ENCODE measurements around the gene KATNB1.

KATNB1 gene

DNA sequence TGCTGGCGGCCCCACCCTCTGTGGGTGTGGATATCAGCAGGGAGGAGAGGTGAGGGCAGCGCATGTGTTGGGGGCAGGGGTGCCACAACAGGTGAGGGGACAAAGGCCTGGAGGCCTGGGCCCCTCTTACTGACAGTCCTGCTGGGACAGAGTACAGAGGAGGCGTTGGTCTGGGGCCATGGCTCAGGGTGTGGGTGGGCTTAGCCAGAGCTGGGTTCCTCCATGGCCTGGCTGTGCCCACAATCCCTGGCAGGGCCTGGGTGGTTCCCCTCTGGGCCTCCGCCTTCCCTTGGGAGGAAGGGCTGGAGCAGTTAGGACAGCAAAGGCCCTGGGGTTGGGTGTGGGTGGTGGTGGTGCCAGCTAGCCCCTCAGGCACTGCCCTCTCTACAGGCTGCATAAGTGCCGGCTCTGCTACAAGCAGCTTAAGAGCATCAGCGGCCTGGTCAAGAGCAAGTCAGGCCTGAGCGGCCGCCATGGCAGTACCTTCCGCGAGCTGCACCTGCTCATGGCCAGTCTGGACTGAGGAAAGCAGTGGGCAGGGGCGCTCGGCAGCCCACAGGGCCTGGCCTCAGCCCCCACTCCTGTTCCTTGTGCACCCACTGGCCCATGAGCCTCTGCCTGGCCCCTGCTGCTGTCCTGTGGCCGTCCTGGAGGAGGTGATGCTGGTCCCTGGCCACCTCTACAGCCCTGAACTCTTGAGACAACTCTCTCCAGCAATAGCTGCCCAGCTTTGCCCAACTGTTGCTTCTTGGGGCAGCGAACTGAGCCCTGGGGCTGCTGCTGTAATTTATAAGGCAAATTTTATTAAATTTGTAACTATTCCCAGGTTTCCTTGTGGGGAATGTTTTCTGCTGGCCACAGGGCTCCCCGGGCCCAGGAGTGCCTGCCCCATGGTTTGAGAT is 21.1 kb downstream of the KATNB1 start:
- Mint-ChIP-seq H3K4me1 (peaks cover 0 to 3% of the 10 kb centered on the region in 2 donors), H3K36me3 (peaks cover 15 to 29% of the 10 kb centered on the region in 2 donors), H3K4me3 (no peak overlapping the region), H3K27me3 (no peaks in the 10 kb centered on the region), H3K9me3 (no peaks in the 10 kb centered on the region), H3K27ac (no peak overlapping the region)
- DNase-seq (no peak), ATAC-seq (replicated peaks) (no peak)

DNA sequence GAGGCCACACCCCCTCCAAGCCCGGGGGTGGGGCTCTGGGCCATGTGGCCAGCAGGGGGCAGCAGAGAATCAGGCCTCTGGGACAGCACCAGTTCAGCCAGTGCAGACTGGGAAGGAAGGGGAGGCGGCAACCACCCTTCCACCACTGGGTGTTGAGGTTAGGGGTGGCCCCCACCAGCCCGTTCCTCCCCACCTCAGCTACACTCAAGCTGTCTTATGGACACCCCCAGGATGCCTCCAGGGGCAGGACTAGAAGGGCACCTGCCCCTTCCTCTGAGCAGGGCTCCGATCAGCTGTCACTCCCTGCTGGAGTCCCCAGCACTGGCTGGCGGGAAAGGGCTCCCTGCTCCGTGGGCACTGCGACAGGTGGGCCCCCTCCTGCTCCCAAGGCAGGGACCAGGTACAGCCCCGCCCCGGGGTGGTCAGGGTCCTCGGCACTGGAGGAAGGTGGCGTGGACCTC is 21.8 kb downstream of the KATNB1 start:
- Mint-ChIP-seq H3K9me3 (no peaks in the 10 kb centered on the region), H3K4me1 (peaks cover 0 to 3% of the 10 kb centered on the region in 2 donors), H3K27me3 (no peaks in the 10 kb centered on the region), H3K36me3 (peaks cover 15 to 23% of the 10 kb centered on the region in 2 donors), H3K27ac (no peak overlapping the region), H3K4me3 (no peak overlapping the region)
- DNase-seq (peak; percentile 71), ATAC-seq (replicated peaks) (peak; percentile 94 to 96)

- no peak for DNase-seq
- H3K9me3 Mint-ChIP-seq = no peaks in the 10 kb centered on the region
- H3K4me1 Mint-ChIP-seq = peaks cover 0 to 3% of the 10 kb centered on the region in 2 donors
- no peaks in the 10 kb centered on the region for H3K27me3 Mint-ChIP-seq
- no peak for ATAC-seq (replicated peaks)
- H3K36me3 Mint-ChIP-seq = peaks cover 15 to 23% of the 10 kb centered on the region in 2 donors
- H3K27ac Mint-ChIP-seq = no peak overlapping the region
- no peak overlapping the region for H3K4me3 Mint-ChIP-seq
Measured at GRCh38 chr16:57757883-57758282, 22.3 kb downstream of the KATNB1 start.

GRCh38 chr16:57758331-57759117 is 23.0 kb downstream of the KATNB1 start:
- Mint-ChIP-seq H3K27me3 (no peaks in the 10 kb centered on the region), H3K4me1 (peaks cover 0 to 3% of the 10 kb centered on the region in 2 donors), H3K27ac (no peak overlapping the region), H3K9me3 (no peaks in the 10 kb centered on the region), H3K4me3 (no peak overlapping the region), H3K36me3 (peaks cover 12 to 20% of the 10 kb centered on the region in 2 donors)
- DNase-seq (no peak), ATAC-seq (replicated peaks) (no peak)

DNA sequence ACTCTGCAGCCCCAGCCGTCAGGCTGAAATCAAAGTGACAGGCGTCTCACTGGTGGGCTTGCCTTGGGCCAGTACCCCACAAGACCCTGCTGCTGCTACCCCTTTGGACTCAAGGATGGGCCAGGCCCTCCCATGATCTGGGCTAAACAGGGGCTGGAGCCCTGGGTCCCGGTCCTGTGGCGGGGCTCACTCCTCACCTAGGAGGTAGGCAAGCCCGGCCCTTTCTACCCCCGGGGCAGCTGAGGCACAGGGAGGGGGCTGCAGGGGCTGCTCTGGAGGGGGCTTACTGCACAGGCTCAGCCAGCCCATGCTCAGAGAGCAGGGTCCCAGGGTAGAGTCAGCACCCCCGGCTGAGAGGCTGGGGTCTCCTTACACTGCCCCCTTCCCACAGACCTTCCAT is 23.6 kb downstream of the KATNB1 start:
- H3K4me3 Mint-ChIP-seq = no peak overlapping the region
- H3K4me1 Mint-ChIP-seq = peaks cover 0 to 3% of the 10 kb centered on the region in 2 donors
- no peak for ATAC-seq (replicated peaks)
- no peak overlapping the region for H3K27ac Mint-ChIP-seq
- no peaks in the 10 kb centered on the region for H3K27me3 Mint-ChIP-seq
- no peak for DNase-seq
- peaks cover 11 to 15% of the 10 kb centered on the region in 2 donors for H3K36me3 Mint-ChIP-seq
- H3K9me3 Mint-ChIP-seq = no peaks in the 10 kb centered on the region

- Mint-ChIP-seq H3K27ac (no peak overlapping the region), H3K4me3 (no peak overlapping the region), H3K27me3 (no peaks in the 10 kb centered on the region), H3K9me3 (no peaks in the 10 kb centered on the region), H3K4me1 (peaks cover 5 to 7% of the 10 kb centered on the region in 2 donors), H3K36me3 (peaks cover 10 to 12% of the 10 kb centered on the region in 2 donors)
- DNase-seq (no peak), ATAC-seq (replicated peaks) (no peak)
Measured at GRCh38 chr16:57759541-57760356, 24.2 kb downstream of the KATNB1 start.

- no peak overlapping the region for H3K27ac Mint-ChIP-seq
- H3K27me3 Mint-ChIP-seq = no peaks in the 10 kb centered on the region
- DNase-seq = no peak
- peaks cover 7 to 10% of the 10 kb centered on the region in 2 donors for H3K4me1 Mint-ChIP-seq
- peaks cover 0 to 3% of the 10 kb centered on the region in 2 donors for H3K9me3 Mint-ChIP-seq
- no peak for ATAC-seq (replicated peaks)
- no peak overlapping the region for H3K4me3 Mint-ChIP-seq
- peaks cover 8% of the 10 kb centered on the region in 2 donors for H3K36me3 Mint-ChIP-seq
Measured at GRCh38 chr16:57760357-57761160, 25.0 kb downstream of the KATNB1 start.

GRCh38 chr16:57761301-57761700 is 25.7 kb downstream of the KATNB1 start:
- Mint-ChIP-seq H3K4me3 (no peak overlapping the region), H3K27me3 (no peaks in the 10 kb centered on the region)

DNA sequence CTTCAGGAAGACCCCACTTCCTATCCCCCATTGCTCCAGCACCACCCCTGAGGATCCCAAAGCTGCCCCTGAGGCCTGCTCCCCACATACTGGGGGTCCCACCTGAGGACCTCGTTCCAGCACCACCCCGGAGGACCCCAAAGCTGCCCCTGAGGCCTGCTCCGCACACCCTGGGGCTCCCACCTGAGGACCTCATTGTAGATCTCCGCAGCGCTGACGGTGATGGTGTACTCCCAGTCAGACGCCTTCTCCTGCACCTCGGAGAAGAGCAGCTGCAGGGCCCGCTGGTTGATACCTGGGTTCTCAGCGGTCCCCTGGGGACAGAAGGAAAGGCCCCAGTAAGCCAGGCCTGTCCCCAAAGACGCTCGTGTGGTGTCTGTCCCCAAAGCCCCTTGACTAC is 26.4 kb downstream of the KATNB1 start:
- no peak for DNase-seq
- no peak overlapping the region for H3K27ac Mint-ChIP-seq
- H3K27me3 Mint-ChIP-seq = no peaks in the 10 kb centered on the region
- peaks cover 0 to 3% of the 10 kb centered on the region in 2 donors for H3K9me3 Mint-ChIP-seq
- H3K36me3 Mint-ChIP-seq = no peaks in the 10 kb centered on the region
- H3K4me3 Mint-ChIP-seq = no peak overlapping the region
- ATAC-seq (replicated peaks) = no peak
- H3K4me1 Mint-ChIP-seq = peaks cover 4 to 10% of the 10 kb centered on the region in 2 donors

More at GRCh38 chr16:57761301-57761700, 25.7 kb downstream of the KATNB1 start:
- ATAC-seq (replicated peaks) (no peak), DNase-seq (no peak)
- Mint-ChIP-seq H3K36me3 (peaks cover under 1 to 2% of the 10 kb centered on the region in 2 donors), H3K27ac (no peak overlapping the region), H3K4me1 (peaks cover 4 to 10% of the 10 kb centered on the region in 2 donors), H3K9me3 (peaks cover 0 to 3% of the 10 kb centered on the region in 2 donors)

GRCh38 chr16:57762365-57763040 is 26.9 kb downstream of the KATNB1 start:
- DNase-seq (no peak), ATAC-seq (replicated peaks) (no peak)
- H3K4me3 Mint-ChIP-seq = no peak overlapping the region
- H3K4me1 Mint-ChIP-seq = peaks cover 4 to 10% of the 10 kb centered on the region in 2 donors
- H3K36me3 Mint-ChIP-seq = no peaks in the 10 kb centered on the region
- H3K27me3 Mint-ChIP-seq = no peaks in the 10 kb centered on the region
- peaks cover 0 to 3% of the 10 kb centered on the region in 2 donors for H3K9me3 Mint-ChIP-seq
- no peak overlapping the region for H3K27ac Mint-ChIP-seq

GRCh38 chr16:57763285-57764005 is 27.9 kb downstream of the KATNB1 start:
- peaks cover 0 to 3% of the 10 kb centered on the region in 2 donors for H3K9me3 Mint-ChIP-seq
- peak overlapping the region; percentile 16 for H3K27ac Mint-ChIP-seq
- DNase-seq = no peak

DNA sequence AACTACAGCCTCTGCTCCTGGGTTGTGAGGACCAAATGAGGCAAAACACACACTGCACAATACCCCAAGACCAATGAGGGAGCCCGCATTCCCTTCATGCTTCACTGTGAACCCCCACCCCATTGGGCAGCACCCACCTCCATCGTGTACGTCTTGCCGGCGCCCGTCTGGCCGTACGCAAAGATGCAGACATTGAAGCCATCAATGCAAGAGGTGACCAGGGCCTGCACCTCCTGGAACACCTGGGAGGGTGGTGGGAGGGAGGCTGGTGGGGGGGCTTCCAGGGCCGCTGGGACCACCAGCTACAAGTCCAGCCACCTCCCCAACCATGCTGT is 28.4 kb downstream of the KATNB1 start:
- peak overlapping the region; percentile 16 for H3K27ac Mint-ChIP-seq
- H3K27me3 Mint-ChIP-seq = no peaks in the 10 kb centered on the region
- H3K4me1 Mint-ChIP-seq = peaks cover 4 to 10% of the 10 kb centered on the region in 2 donors
- peaks cover 0 to 3% of the 10 kb centered on the region in 2 donors for H3K9me3 Mint-ChIP-seq
- DNase-seq = no peak
- no peaks in the 10 kb centered on the region for H3K36me3 Mint-ChIP-seq
- H3K4me3 Mint-ChIP-seq = no peak overlapping the region
- no peak for ATAC-seq (replicated peaks)

More at GRCh38 chr16:57763285-57764005, 27.9 kb downstream of the KATNB1 start:
- Mint-ChIP-seq H3K4me1 (peaks cover 4 to 10% of the 10 kb centered on the region in 2 donors), H3K27me3 (no peaks in the 10 kb centered on the region), H3K36me3 (no peaks in the 10 kb centered on the region), H3K4me3 (no peak overlapping the region)
- no peak for ATAC-seq (replicated peaks)

Data from stimulated activated naive B cell treated with anti-CD40 and anti-IgM and Interleukin-4, amounts not matched to agents 10 μg/mL and 1 μg/mL and 100 μg/mL, for 72 hours (primary cell).